H1 (cell line): ENCODE data around the gene NXT1. TPM values are rescaled to one million over a fixed set of nuclear protein-coding genes. Genes with fewer than 3 reads are reported as not detected.

Source experiments
- ATF3 ChIP-seq: IDR thresholded peaks from 2 replicates; pipeline ENCODE4 v1.6.1; 2011; ENCODE audit warnings: low read depth, mild to moderate bottlenecking, low read length; ENCODE audit not compliant: insufficient read depth
- CHD7 ChIP-seq: fragments of 300-600 bp; sonication (generic); IDR thresholded peaks from 2 replicates; pipeline ENCODE4 v1.7.1; 2012; ENCODE audit warnings: low read length, moderate library complexity, mild to moderate bottlenecking, inconsistent platforms; ENCODE audit not compliant: insufficient replicate concordance
- EP300 ChIP-seq, 2 experiments: IDR thresholded peaks; 1 replicate in 1 of 2; 2 replicates in 1 of 2; pipeline ENCODE4 v1.6.1; 2011 to 2012; ENCODE audit warnings: low read depth in 2 of 2, low read length in 2 of 2, mild to moderate bottlenecking in 2 of 2, borderline replicate concordance in 1 of 2, inconsistent platforms in 1 of 2, moderate library complexity in 1 of 2
- GABPA ChIP-seq: IDR thresholded peaks from 2 replicates; pipeline ENCODE4 v1.6.1; 2011; ENCODE audit warnings: mild to moderate bottlenecking, low read length, moderate library complexity, borderline replicate concordance; ENCODE audit not compliant: insufficient read depth
- PHF8 ChIP-seq: fragments of 200-600 bp; sonication (generic); conservative IDR thresholded peaks from 2 replicates; pipeline ENCODE4 v1.7.1; 2012; ENCODE audit warnings: low read depth, mild to moderate bottlenecking, inconsistent platforms, low read length, moderate library complexity
- RFX5 ChIP-seq: IDR thresholded peaks from 2 replicates; pipeline ENCODE4 v1.6.1; 2011; ENCODE audit warnings: low read depth, low read length, improper control_type of control experiment, borderline replicate concordance
- SAP30 ChIP-seq: fragments of 300-600 bp; sonication (generic); IDR thresholded peaks from 2 replicates; pipeline ENCODE4 v1.7.1; 2012; ENCODE audit warnings: low read length, moderate library complexity, mild to moderate bottlenecking, inconsistent platforms; ENCODE audit not compliant: insufficient read depth, insufficient replicate concordance
- SP2 ChIP-seq: IDR thresholded peaks from 2 replicates; pipeline ENCODE4 v1.6.1; 2012; ENCODE audit warnings: mild to moderate bottlenecking, low read length, inconsistent platforms
- SRF ChIP-seq: IDR thresholded peaks from 2 replicates; pipeline ENCODE4 v1.6.1; 2011; ENCODE audit warnings: mild to moderate bottlenecking, low read depth, low read length, moderate library complexity
- TAF1 ChIP-seq: IDR thresholded peaks from 2 replicates; pipeline ENCODE4 v1.6.1; 2011; ENCODE audit warnings: mild to moderate bottlenecking, low read depth, low read length
- TAF7 ChIP-seq: optimal IDR thresholded peaks from 2 replicates; pipeline ENCODE3; 2011; ENCODE audit warnings: low read depth, mild to moderate bottlenecking, inconsistent platforms, low read length, moderate library complexity, borderline replicate concordance
- polyA plus RNA-seq, 7 experiments: library from polyadenylated mRNA; depleted of rRNA in 3 of 7; stranded (reverse) in 5 of 7; unstranded in 2 of 7; fragments of >200 nt in 5 of 7; fragments of 200-250 nt in 2 of 7; gene quantifications; 1 replicate in 5 of 7; 2 replicates in 1 of 7; 4 replicates in 1 of 7; pipeline versions ENCODE4 v1.2.1 to v1.2.3, GENCODE V29; 2011 to 2013; ENCODE audit warnings: missing spikeins in 2 of 7, mixed read lengths in 2 of 7
- total RNA-seq: library from RNA; stranded (reverse); fragmentation: NEBNext Ultra II Directional; extraction: Animal tissue kit (Norgen Biotek cat#: 25700); gene quantifications from 2 replicates; pipeline ENCODE4 v1.2.1, GENCODE V29; 2021

The NXT1 gene
- total and polyA plus RNA-seq, 2 of the 8 experiments (the other 6 are each of a cell fraction or from before 2014, with no cell fraction given) = 23.1 to 26.5 TPM

- TF ChIP-seq CHD7 = no peak
- TF ChIP-seq SP2 = no peak
- TF ChIP-seq RFX5 = no peak
- TF ChIP-seq PHF8 = no peak
- no peak for TF ChIP-seq ATF3
- no peak for TF ChIP-seq GABPA
- no peak for TF ChIP-seq SRF
- TF ChIP-seq EP300 (IDR thresholded peaks at IDR 0.05; ENCODE audit: borderline replicate concordance in 1 of 2, low read depth in 2 of 2, low read length in 2 of 2) = no peak
- TF ChIP-seq TAF1 = no peak
- TF ChIP-seq TAF7 = no peak
- no peak for TF ChIP-seq SAP30
Measured at GRCh38 chr20:23339986-23340385, 10.6 kb upstream of the NXT1 start (continued).
